Measurements from ENCODE around the gene CDC42BPB.

GRCh38 chr14:103091041-103091882 is 33.9 kb upstream of the CDC42BPB start:
- TF ChIP-seq YY1 (IDR thresholded peaks at IDR 0.05; ENCODE audit: insufficient read depth, insufficient read length) = no peak
- TF ChIP-seq ZNF274 (IDR thresholded peaks at IDR 0.05; ENCODE audit: low read depth, low read length) = no peak
- TF ChIP-seq SUZ12 (IDR thresholded peaks at IDR 0.05; ENCODE audit: extremely low read depth, insufficient read depth, insufficient read length) = no peak

Measured in NT2/D1 (cell line).